SK-N-SH treated with all-trans-retinoic acid at 6 μM for 48 hours (cell line): Measurements from ENCODE around the gene PBX1.

Experiments used
- ARNTL ChIP-seq: fragments of 450-650 bp; formaldehyde crosslinking; IDR thresholded peaks from 2 replicates; pipeline ENCODE4 v1.5.0; 2020; ENCODE audit warnings: low read depth, mild to moderate bottlenecking, moderate library complexity, borderline replicate concordance
- CSDC2 ChIP-seq: fragments of 250-450 bp; sonication (Bioruptor Pico); IDR thresholded peaks from 2 replicates; pipeline ENCODE4 v1.5.0; 2020; ENCODE audit warnings: mild to moderate bottlenecking, moderate library complexity
- CSRNP3 ChIP-seq: fragments of 250-450 bp; sonication (Bioruptor Pico); IDR thresholded peaks from 2 replicates; pipeline ENCODE4 v1.5.1; 2021; ENCODE audit warnings: mild to moderate bottlenecking, moderate library complexity
- ESRRG ChIP-seq: fragments of 250-450 bp; sonication (Bioruptor Pico); IDR thresholded peaks from 2 replicates; pipeline ENCODE4 v1.6.1; 2021; ENCODE audit warnings: mild to moderate bottlenecking
- GLIS3 ChIP-seq: fragments of 250-450 bp; sonication (Bioruptor Pico); IDR thresholded peaks from 2 replicates; pipeline ENCODE4 v1.5.0; 2020; ENCODE audit warnings: mild to moderate bottlenecking, moderate library complexity
- OSR1 ChIP-seq: fragments of 250-450 bp; sonication (Bioruptor Pico); IDR thresholded peaks from 2 replicates; pipeline ENCODE4 v1.8.0; 2022; ENCODE audit warnings: moderate library complexity, mild to moderate bottlenecking, inconsistent platforms
- PATZ1 ChIP-seq: fragments of 250-450 bp; sonication (Bioruptor Pico); IDR thresholded peaks from 2 replicates; pipeline ENCODE4 v1.8.0; 2020; ENCODE audit warnings: mild to moderate bottlenecking, moderate library complexity, borderline replicate concordance
- POU6F1 ChIP-seq: fragments of 250-450 bp; sonication (Bioruptor Pico); IDR thresholded peaks from 2 replicates; pipeline ENCODE4 v1.8.0; 2021; ENCODE audit warnings: low read depth, mild to moderate bottlenecking, moderate library complexity, borderline replicate concordance
- PPARA ChIP-seq: fragments of 250-450 bp; sonication (Bioruptor Pico); IDR thresholded peaks from 2 replicates; pipeline ENCODE4 v1.5.0; 2020; ENCODE audit warnings: mild to moderate bottlenecking, borderline replicate concordance
- RARB ChIP-seq: fragments of 250-450 bp; sonication (Bioruptor Pico); IDR thresholded peaks from 2 replicates; pipeline ENCODE4 v1.8.0; 2021; ENCODE audit warnings: mild to moderate bottlenecking, moderate library complexity
- TCF4 ChIP-seq: fragments of 250-450 bp; sonication (Bioruptor Pico); IDR thresholded peaks from 2 replicates; pipeline ENCODE4 v1.8.0; 2021; ENCODE audit warnings: mild to moderate bottlenecking, moderate library complexity, borderline replicate concordance
- TSHZ2 ChIP-seq: fragments of 250-450 bp; sonication (Bioruptor Pico); IDR thresholded peaks from 2 replicates; pipeline ENCODE4 v1.5.0; 2020; ENCODE audit warnings: mild to moderate bottlenecking, moderate library complexity
- ZFP3 ChIP-seq: fragments of 250-450 bp; sonication (Bioruptor Pico); IDR thresholded peaks from 2 replicates; pipeline ENCODE4 v1.5.0; 2020; ENCODE audit warnings: mild to moderate bottlenecking, moderate library complexity

- TF ChIP-seq TSHZ2 (CRISPR knock-in tag) (no peak), PPARA (no peak), RARB (CRISPR knock-in tag) (no peak), ESRRG (CRISPR knock-in tag) (no peak), ARNTL (CRISPR knock-in tag) (no peak), CSRNP3 (CRISPR knock-in tag) (no peak), TCF4 (CRISPR knock-in tag) (no peak), ZFP3 (CRISPR knock-in tag) (no peak), PATZ1 (no peak), POU6F1 (CRISPR knock-in tag) (no peak), GLIS3 (CRISPR knock-in tag) (no peak), CSDC2 (CRISPR knock-in tag) (no peak), OSR1 (no peak)
These were observed 327.1 kb downstream of the PBX1 start for GRCh38 chr1:164886101-164886500.
